ENCODE data around the gene FNDC5.

The FNDC5 gene

DNA sequence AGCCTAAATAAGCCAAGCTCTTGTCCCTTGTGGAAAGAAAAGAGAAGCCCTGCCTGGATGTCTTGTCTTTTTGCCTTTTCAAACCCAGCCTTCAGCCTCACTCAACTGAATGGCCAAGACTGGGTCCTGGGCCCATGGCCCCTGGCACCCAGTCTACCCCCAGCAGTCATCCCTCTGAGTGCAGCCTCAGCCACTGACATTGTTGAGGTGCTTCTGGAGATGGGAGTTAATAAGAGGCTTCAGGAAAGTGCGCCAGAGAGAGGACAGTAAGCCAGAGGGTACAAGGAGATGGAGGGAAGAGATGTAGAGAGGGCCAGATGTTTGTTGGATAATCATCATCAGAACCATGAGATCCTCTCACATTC is 6.8 kb downstream of the FNDC5 start:
- no peak for DNase-seq

DNA sequence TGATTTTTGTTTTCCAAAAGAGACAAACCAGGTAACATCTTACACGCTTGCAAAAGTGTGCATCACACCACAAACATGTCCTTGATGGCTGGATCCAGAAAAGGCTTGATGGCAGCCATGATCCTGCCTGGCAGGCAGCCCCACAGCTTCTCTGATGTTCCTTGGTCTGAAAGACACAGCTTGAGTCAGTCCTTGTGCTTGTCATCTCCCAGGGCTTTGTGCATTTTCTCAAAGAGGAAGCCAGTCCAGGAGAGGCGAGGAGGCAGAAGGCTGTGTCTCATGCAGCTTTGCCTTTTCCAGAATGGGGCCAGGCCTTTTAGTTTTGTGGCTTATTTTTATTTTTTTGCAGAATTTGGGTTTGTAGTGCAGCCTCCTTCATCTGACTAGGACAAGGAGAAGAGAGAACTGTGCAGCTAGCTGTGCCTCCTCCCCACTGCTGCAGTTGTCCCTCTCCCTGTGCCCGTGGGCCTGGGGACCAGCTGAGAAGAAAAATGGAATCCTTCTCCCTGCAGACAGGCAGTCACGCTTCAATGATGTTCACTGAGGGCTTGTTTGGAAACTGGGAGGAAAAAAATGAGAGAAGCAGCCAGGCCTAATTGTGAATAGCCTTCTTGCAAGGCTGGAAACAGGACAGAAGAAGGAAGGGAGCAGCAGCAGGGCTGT is 7.4 kb downstream of the FNDC5 start:
- no peak for DNase-seq

DNA sequence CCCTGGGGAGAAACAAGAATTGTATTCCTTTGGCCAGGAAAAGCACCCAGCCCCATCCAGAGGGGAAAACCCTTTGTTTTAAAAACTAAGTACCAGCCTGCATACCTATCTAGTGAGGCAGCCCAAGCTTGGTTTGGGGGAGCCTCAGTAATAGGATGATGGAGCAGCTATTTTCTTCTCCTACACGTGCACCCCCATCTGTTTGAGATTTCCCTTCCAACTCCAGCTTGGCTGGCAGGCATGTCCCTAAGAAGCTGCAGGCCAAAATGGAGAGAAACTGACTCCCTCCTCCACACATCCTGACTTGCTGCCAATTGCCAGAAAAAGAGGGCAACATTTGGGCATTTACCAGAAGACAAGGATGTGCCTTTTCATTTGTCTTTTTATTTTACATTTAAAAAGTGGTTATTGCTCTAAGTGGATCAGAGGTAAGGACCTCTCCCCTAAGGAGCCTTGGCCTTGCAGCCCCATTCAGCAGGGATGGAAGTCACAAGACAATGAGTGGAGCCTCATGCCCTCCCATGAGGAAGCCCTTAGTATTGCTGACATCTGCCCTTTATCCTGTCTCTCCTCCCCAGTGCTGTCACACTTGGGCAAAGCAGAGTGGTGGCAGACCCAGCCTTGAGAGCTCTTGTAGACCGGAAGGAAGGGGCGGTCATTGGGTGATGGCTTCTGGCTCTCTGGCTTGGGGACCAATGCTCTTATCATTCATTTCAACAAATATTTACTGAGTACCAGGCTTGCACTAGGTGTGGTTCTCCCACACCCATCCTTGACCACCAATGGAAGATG is 8.6 kb downstream of the FNDC5 start:
- DNase-seq = no peak

DNA sequence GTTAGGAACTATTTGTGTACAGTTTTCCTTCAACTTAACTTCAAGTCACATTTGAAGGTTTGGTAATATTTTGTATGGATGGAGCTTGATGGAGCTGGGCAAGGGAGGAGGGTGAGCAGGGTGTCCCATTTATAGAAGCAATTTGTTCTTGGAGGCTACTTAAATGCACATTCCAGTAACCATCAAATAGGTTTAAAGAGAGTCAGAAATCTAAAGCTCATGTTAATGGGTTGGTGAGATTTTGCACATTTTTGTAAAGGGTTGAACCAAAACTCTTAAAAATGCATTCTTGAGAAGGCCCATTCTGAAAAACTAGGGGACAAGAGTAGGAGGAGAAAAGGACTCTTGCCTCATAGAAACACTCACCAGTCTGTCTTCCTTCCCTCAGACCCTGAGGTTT is 10.1 kb downstream of the FNDC5 start:
- no peak for DNase-seq

DNA sequence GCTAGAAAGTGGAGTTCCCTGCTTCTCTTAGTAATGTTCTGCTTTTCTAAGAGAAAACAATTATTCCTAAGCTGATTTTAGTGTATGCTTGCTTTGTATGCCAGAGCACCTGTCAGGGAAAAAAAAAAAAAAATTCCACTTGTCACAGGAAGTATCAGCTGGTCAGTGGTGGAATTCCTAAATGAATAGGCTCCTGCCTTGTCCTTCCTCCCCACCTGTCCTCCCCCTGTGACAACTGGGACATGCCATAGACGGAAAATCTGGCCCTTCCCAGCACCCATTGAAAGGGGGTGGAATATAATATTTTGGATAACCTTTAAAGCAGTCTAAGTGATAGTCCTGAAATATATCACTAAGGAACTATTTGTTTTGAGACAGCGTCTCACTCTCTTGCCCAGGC is 10.8 kb downstream of the FNDC5 start:
- no peak for DNase-seq

DNA sequence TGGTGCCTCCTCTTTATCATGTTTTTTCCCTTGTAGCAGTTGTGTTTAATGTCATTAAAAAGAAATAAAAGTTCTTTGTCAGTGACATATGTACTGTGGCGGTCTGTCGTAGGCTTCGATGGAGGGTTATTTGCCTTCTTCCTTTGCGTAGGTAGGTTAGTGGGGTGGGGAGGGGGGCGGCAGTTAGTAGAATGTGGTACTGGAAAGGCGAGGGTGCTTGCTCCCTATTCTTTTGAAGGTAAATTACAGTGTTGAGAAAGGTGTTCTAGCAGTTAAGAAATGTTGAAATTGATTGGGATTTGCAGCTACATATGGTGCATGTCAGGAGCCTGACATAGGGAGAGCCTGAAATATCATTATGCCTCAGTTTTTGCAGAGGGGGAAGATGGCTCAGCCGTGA is 11.9 kb downstream of the FNDC5 start:
- DNase-seq = no peak

DNA sequence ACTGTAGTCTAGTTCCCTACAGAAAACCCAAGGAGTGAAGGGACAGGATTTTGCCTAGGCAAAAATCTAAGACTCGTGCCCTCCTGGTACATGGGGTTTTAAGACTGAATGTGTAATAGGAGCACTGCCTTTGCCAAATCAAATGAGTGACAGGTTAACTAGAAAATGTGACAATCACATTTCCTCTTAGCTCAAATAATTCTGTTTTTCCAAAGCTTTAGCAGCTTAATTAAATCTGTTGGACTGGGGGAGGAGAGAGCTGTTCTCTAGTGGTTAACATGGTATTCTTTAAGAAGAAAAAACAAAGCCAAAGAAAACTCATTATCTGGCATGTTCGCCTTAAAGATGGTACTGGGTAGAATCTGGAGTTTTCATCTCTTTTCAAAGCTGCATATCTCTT is 12.6 kb downstream of the FNDC5 start:
- DNase-seq = no peak

DNA sequence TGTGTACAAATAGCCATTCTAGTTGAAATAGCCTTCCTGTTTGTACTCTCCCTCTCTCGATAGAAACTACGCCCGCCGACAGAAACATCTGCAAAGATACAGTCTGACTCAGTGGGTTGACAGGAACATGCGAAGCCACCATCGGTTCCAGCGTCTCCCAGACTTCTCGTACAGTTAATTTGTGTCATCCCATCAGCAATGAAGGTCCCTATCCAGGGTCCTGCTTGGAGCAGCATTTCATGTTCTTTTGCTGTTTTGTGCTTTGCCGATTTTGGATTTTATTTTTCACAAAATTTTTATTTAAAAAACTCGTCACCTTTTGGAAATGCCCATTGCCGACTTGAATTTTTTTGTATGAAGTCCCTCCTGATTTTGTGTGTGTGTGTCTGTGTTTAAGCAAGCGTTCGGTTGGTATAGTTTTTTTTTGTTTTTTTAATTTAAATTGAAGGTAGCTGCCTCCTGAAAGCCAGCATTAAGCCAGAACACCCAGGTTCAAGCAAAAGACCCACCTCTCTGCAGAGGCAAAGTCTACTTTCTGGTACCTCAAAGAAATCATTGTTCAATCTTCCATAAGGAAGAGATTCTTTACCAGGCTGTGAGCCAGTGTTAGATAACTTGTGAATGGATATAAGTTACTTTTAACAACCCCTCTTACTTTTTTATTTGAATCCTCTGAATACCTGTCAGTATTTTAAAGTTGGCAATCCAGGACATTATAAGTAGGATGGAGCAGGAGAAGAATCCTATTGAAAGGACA is 14.7 kb downstream of the FNDC5 start:
- no peak for DNase-seq

DNA sequence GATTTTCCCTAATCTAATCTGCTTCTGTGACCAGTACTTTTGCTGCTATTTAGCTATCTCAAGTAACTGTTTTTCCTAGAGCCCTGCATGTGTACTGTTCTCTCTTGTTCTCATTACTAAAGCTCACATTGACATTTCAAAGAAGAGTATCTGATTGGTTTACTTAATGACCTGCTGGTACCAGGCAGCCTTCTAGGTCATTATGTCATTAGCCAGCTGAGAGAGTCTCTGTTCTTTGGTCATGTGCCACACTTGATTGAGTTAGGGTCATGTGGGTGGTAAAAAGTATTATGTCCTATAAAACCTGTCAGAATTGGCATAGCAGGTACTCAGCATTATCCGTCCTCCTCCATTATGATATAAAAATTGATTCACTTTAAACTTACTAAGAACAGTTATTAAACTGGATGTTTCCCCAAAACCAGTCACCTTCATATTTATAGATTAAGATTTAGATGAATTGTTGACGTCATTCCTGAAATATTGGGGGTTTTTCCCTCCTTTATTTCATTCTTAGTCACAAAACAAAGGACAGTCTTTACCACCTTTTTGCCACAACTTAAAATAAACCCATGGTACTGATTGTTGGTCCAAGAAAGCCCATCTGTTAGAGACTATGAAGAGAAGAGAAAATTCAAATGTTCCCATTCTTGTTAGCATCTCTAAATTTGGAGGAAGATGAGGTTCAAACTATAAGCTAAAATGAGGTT is 22.2 kb downstream of the FNDC5 start:
- no peak for DNase-seq

DNA sequence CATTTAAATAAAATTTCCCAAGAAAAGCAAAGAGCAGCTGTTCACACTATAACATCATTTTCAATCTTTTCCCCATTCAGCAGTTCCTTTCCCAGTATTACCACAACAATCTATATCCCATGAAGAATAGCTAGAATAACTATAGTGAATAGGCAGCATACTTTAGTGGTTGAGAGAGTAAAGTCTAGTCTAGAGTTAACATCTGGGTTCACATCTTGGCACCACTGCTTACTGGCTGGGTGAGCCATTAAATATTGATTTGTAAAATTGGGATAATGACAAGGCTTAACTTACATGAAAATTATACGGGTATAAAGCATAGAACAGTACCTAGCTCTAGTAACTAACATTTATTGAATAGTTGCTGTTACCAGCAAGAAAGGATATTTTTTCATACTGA is 38.8 kb downstream of the FNDC5 start:
- no peak for DNase-seq

DNA sequence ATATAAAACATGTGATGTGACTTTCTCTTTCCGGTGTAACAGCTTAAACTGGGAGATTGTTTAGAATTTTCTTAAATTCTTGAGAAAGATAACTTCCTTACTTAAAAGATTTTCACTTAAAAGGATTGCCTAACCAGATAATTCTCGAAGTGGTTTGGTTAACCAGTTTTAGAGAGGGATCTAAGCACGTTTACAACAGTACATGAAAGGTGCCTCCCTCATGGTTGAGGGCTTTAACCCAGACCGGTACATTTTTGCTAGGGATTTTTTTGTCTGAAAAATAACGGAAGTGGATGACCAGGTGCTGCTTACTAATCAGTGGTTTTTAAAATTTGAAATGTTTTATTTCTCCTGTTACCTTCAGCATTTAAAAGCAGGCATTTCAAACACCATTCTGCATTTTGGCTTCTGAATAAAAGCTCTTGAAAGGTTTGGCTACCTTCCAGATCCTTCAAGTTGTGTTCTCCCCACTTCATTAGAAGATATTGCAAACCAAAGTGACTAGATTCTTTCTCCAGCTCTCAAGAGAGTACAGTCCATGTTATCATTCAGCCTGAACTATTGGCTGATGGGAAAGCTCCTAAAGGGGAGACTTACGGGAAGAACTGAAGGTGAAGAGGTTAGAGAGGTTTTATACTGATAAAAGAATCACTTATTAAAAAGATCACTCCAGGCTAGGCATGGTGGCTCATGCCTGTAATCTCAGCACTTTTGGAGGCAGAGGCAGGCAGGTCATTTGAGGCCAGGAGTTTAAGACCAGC is 40.4 kb downstream of the FNDC5 start:
- DNase-seq = no peak

DNA sequence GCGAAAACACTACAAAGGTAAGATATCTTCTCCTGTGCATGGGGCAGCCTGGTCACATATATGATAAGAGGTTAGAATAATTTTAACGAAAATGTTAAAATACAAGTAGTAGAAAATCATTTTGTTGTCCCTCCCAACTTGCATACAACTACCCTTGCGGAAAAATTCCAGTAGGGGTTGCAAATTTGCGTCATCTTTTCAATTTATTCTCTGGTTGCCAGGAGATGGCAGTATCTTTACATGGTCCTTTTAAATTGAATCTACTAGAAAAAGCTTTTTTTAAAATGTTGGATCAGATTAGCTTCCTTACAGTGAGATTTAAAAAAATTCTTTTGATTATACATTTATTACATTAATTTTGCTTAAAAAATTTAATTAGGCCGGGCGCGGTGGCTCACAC is 42.4 kb downstream of the FNDC5 start:
- peak; percentile 66 for DNase-seq

DNA sequence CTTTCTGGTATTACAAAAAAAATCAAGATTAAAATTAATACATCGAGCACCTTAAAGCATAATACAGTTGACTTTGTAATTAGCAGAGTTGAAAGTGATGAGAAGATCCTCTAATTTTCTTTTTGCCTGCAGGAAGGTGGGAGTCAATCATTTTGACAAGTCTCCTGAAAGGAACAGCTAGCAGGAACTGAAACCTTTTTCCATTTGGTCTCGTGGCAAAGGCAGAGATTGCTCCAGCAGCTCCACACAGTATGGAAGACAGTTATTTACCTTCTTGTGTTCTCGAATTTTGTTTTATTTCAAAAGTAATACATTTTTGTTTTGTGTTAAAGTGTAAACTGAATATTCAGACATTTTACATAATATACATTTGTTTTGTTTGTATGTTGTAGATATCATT is 45.5 kb downstream of the FNDC5 start:
- DNase-seq = no peak

DNA sequence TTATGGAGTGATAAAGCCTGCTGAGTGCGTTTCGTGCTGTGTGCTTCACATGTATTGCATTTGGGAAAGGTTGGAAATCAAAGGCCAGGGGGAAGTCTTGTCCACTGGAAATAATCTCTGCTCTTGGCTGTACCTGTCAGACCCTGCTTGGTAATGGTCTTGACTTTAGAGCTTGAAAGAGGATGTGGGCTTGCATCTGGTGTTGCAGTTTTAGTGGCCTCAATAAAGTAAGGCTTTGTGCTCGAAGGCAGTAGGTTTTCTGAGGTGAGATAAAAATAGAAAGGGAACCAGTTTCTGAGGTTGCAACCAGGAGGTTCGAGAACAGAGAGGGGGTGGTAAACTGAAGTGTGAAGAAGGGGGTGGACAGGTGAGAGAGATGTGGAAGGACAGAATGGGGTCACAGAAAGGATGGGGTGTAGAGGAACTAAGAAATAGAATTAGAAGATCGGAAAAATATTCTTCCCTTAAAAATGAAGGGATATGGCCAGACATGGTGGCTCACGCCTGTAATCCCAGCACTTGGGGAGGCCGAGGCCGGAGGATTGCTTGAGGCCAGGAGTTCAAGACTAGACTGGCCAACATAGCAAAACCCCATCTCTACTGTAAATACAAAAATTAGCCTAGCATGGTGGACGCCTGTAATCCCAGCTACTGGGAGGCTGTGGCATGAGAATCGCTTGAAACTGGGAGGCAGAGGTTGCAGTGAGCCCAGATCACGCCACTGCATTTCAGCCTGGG is 51.7 kb downstream of the FNDC5 start:
- DNase-seq = no peak

DNA sequence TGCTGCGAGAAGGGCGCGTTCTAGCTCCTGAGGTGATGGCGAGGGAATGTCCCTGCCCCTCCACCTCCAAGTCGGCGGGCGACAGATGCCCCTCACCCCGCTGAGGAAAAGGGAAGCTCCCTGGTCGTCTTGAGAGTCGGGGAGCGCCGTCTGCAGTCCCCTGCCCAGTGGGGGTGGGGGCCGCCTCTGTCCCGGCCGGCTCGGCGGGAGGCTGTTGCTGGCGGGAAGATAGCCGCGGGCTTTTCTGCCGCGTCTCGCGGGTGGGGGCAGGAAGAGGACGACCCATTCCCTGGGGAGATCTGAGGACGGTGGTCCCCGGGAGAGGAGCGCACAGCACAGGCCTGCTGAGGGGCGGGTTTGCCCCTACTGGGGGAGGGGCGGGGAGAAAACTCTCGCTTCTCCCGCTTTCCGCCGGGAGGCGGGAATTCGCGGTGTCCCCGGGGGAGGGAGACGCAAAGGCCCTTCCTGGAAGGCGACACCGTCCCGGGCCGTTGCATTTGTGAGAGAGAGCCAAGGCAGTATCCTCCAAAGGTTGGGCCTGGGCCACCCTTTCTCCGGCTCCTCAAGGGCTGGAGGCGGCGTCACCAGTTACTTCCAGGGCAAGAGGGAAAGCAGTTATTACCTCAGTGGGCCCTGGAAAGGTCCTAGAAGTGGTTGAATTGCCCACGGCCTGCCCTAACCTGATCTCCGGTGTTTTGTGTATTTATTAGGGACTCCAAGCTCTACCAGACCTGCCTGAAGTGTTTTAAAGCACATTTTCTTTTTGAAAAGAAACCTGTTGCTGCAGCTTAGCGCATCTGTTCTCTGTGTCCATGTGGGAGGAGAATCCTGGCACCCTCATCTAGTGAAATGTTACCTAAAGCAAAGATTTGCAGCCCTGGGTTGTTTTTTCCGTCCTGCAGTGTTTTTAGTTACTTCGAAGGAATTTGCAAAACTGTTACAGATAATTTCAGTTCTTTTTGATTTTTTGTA is 52.6 kb downstream of the FNDC5 start:
- DNase-seq = peak; percentile 26

DNA sequence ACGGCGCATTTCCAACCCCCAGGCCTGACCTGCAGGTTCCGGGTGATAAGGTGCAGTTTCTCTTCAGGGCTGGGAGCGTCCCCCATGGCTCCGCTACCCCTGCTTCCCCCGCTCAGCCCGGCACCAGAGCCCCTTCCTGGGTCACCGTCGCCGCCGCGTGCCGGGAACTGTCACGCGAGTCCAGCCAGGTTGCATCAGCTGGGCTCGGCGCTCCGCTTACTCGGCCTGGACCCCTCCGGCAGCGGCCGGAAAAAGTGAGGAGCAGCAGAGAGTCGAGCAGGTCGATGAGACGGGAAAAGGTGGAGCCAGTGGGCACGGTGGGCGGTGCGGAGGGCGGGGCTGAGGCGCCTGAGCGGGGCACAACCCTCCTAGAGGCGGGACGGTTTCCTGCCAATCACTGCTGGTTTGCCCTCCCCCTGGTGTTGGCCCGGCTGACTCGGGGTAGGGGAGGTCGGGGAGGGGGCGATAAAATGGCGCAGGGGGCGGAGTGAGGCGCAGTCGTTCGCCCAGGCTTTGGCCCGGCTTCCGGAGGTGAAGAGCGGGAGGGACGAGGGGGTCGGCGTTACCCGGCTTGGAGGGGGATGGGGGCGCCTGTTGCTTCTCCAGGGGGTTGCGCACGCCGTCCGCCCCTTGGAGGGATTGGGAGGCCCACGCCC is 53.4 kb downstream of the FNDC5 start, which contains the start of the genes S100PBP and YARS1:
Gene S100PBP (plus strand): TSS at position 495 of the 656 bp plus-strand sequence. CDS start 8,447 bp downstream, outside the sequence.
Gene YARS1 (minus strand): TSS at position 200 of the 656 bp plus-strand sequence. CDS start 114 bp downstream, at position 86.
- DNase-seq = peak; percentile 94

DNA sequence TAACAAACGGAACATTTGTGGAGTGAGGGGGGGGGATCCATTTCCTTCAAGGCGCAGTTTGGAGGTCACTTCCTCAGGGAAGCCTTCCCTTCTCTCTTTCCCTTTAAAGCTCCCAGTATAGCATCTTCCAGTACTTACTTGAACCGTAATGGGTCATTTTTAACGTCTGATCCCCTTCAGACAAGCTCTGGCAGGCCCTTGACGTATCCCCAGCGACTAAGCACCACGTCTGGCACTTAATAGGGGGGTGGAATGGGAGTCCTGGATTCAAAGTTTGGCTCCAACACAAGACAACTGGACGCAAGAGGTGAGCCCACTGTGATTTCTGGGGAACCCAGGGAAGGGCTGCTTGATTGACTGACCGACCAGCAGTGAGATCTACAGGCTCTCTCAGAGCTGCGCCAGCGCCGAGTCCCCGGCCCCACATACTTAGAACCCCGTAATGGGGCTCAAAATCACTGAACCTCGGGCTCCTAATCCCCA is 54.0 kb downstream of the FNDC5 start:
- DNase-seq = no peak

DNA sequence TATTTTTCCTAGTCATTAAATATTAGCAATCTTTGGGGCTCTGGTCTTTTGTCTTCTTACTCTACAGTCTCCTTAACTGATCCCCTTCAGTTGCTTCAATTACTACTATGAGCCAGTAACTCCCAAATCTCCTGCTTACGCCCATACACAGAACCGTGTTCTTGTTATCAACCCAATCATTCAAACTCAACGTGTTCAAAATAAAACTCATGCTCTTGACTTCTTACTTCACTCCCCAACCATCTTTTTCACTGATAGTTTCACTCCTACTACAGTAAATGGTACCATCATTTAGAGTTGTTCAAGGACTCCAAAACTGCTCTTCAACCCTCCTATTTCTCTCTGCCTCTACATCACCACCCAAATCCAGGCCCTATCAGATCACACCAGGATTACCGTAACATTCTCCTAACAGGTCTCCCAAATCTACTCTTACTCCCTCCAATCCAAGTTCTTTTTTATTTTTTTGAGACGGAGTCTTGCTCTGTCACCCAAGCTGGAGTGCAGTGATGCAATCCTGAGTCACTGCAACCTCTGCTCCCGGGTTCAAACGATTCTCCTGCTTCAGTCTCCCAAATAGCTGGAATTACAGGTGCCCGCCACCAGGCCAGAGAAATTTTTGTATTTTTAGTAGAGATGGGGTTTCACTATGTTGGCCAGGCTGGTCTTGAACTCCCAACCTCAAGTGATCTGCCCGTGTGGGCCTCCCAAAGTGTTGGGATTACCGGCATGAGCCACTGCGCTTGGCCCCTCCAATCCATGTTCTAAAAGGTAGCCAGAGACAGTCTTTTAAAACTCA is 56.6 kb downstream of the FNDC5 start:
- DNase-seq = no peak
